Type B pancreatic cell (in vitro differentiated cells): Measurements from ENCODE around the gene SAC3D1. TPM values are rescaled to one million over a fixed set of nuclear protein-coding genes. Genes with fewer than 3 reads are reported as not detected.
"Not testable (repeated sequence)": the region's sequence is repeated elsewhere in the genome, so short reads cannot be mapped to it uniquely, and the experiment has no call there.

Experiments
- DNase-seq: peaks from one replicate; pipeline ENCODE4 v3.0.0; 2021; ENCODE audit warnings: mixed read lengths; ENCODE audit not compliant: unreplicated experiment; ENCODE audit errors: extremely low spot score
- H3K27ac Mint-ChIP-seq: 2 replicates; pipeline ENCODE4 v1.8.0; 2021; ENCODE audit warnings: mild to moderate bottlenecking, mixed read lengths
- H3K27me3 Mint-ChIP-seq: 2 replicates; pipeline ENCODE4 v1.8.0; 2021; ENCODE audit warnings: mixed read lengths
- H3K36me3 Mint-ChIP-seq: 2 replicates; pipeline ENCODE4 v1.8.0; 2021; ENCODE audit warnings: mixed read lengths
- H3K4me1 Mint-ChIP-seq: one replicate; pipeline ENCODE4 v1.8.0; 2021; ENCODE audit warnings: mixed read lengths; ENCODE audit not compliant: unreplicated experiment
- H3K4me3 Mint-ChIP-seq: 2 replicates; pipeline ENCODE4 v1.8.0; 2021; ENCODE audit warnings: mild to moderate bottlenecking, mixed read lengths
- H3K9me3 Mint-ChIP-seq: 2 replicates; pipeline ENCODE4 v1.8.0; 2021; ENCODE audit warnings: mixed read lengths
- total RNA-seq: library from RNA; stranded (reverse); gene quantifications from 2 replicates; pipeline ENCODE4 v1.2.1, GENCODE V29; 2021; ENCODE audit warnings: low replicate concordance
- TF ChIP-seq, protein P1 (sequence below): fragments of 200-600 bp; sonication (generic); conservative IDR thresholded peaks from 2 replicates; pipeline ENCODE4 v1.5.0; 2021; ENCODE audit warnings: antibody characterized with exemption, mild to moderate bottlenecking

SAC3D1 gene
- total RNA-seq, 1 donor from 2014 or later, result 21.9 TPM

DNA sequence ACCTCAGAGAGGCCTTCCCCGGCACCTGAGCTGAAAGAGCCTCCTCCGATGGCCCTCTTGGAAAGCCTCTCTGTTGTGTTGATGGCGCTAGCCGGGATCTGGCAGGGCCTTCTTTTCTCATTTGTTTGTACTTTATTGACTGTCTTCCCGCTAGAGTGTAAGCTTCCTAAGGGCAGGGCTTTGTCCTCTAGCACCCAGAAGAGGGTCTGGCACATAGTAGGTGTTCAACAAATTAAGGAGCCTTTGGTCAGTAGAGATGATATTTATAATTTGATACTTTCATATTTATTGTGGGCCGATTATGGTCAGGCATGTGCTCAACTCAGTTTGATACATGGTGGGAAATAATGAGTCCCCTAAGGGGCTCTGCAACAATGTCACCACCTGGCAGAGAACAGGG is 23.1 kb upstream of the SAC3D1 start:
- peaks cover 19% of the 10 kb centered on the region for H3K36me3 Mint-ChIP-seq
- H3K27me3 Mint-ChIP-seq, result no peaks in the 10 kb centered on the region
- DNase-seq, result no peak
- H3K4me3 Mint-ChIP-seq, result no peak overlapping the region
- peaks cover 14% of the 10 kb centered on the region for H3K4me1 Mint-ChIP-seq
- H3K9me3 Mint-ChIP-seq, result no peaks in the 10 kb centered on the region
- TF ChIP-seq, protein P1, sequence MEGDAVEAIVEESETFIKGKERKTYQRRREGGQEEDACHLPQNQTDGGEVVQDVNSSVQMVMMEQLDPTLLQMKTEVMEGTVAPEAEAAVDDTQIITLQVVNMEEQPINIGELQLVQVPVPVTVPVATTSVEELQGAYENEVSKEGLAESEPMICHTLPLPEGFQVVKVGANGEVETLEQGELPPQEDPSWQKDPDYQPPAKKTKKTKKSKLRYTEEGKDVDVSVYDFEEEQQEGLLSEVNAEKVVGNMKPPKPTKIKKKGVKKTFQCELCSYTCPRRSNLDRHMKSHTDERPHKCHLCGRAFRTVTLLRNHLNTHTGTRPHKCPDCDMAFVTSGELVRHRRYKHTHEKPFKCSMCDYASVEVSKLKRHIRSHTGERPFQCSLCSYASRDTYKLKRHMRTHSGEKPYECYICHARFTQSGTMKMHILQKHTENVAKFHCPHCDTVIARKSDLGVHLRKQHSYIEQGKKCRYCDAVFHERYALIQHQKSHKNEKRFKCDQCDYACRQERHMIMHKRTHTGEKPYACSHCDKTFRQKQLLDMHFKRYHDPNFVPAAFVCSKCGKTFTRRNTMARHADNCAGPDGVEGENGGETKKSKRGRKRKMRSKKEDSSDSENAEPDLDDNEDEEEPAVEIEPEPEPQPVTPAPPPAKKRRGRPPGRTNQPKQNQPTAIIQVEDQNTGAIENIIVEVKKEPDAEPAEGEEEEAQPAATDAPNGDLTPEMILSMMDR, result no peak
- H3K27ac Mint-ChIP-seq, result no peak overlapping the region

DNA sequence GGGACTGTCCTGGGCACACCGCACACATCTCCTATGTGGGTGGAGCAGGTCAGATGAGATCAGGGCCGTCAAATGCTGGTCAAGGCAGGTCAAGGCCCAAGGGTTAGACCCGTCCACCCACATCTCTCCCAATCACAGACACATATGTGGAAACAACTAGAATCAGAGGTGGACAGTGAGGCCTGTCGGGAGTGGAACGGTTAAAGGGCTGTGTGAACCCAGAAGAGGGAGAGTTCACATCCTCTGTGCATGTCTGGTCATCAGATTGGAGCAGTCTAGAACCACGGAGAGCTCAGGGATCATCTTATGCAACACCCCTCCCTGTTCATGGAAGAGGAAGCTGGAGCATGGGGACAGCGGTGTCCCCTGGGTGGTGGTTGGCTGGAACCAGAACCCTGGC is 21.2 kb upstream of the SAC3D1 start:
- peaks cover 19% of the 10 kb centered on the region for H3K36me3 Mint-ChIP-seq
- peaks cover 8% of the 10 kb centered on the region for H3K4me1 Mint-ChIP-seq
- no peak for DNase-seq
- no peaks in the 10 kb centered on the region for H3K27me3 Mint-ChIP-seq
- no peak overlapping the region for H3K27ac Mint-ChIP-seq
- H3K9me3 Mint-ChIP-seq, result no peaks in the 10 kb centered on the region
- no peak overlapping the region for H3K4me3 Mint-ChIP-seq
- TF ChIP-seq, protein P1, result no peak

DNA sequence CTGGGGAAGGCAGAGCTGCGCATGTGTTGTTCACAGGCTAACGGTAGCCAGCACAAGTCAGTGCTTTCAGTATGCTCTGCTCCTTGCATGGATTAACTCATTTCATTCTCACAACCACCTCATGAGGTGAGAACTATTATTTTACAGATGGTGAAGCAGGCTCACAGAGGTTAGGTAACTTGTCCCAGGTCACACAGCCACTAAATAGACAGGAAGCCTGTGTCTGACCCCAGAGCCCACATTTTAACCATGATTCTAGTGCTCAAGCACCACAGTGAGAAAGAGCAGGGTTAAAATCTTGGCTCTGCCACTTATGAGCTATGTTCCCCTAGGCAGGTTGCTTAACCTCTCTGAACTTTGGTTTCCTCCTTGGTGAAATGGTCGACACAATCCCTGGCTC is 20.0 kb upstream of the SAC3D1 start:
- H3K4me1 Mint-ChIP-seq, result peaks cover 8% of the 10 kb centered on the region
- H3K36me3 Mint-ChIP-seq, result peaks cover 19% of the 10 kb centered on the region
- TF ChIP-seq, protein P1, result no peak
- no peak overlapping the region for H3K27ac Mint-ChIP-seq
- H3K4me3 Mint-ChIP-seq, result no peak overlapping the region
- H3K27me3 Mint-ChIP-seq, result no peaks in the 10 kb centered on the region
- no peaks in the 10 kb centered on the region for H3K9me3 Mint-ChIP-seq
- no peak for DNase-seq

DNA sequence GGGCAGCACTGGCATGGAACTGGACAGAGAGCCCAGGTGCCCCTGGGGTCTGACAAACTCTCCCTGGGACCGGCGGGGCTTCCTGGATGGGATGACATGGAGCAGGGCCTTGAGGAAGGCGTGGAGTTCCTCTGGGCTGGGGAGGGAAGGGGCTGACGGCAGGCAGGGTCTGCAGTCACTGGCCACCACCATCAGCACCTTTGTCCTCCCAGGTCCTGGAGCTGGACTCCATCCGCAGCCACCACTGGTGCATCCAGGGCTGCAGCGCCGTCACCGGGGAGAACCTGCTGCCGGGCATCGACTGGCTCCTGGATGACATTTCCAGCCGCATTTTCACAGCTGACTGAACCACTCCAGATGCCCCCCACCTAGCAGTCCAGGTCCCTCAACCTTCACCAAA is 19.5 kb upstream of the SAC3D1 start:
- H3K27me3 Mint-ChIP-seq, result no peaks in the 10 kb centered on the region
- TF ChIP-seq, protein P1, result no peak
- no peaks in the 10 kb centered on the region for H3K9me3 Mint-ChIP-seq
- no peak overlapping the region for H3K27ac Mint-ChIP-seq
- H3K4me1 Mint-ChIP-seq, result peaks cover 5% of the 10 kb centered on the region
- H3K36me3 Mint-ChIP-seq, result peaks cover 15% of the 10 kb centered on the region
- no peak overlapping the region for H3K4me3 Mint-ChIP-seq
- DNase-seq, result no peak

DNA sequence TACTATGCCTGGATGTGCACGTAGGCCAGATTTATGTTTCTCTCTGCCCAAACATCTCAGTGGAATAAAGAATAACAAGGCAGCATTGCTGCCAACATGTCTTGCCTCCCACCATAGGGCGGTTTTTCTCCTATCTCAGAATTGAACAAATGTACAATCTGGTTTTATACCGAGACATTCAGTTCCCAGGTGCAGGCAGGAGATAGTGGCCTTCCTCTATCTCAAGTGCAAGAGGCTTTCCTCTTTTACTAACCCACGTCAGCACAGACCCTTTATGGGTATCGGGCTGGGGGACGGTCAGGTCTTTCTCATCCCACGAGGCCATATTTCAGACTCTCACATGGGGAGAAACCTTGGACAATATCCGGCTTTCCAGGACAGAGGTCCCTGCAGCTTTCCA is 17.5 kb upstream of the SAC3D1 start:
- not testable (repeated sequence) for H3K9me3 Mint-ChIP-seq, H3K27ac Mint-ChIP-seq, DNase-seq, H3K36me3 Mint-ChIP-seq, H3K27me3 Mint-ChIP-seq, H3K4me3 Mint-ChIP-seq
- peaks cover 12% of the 10 kb centered on the region for H3K4me1 Mint-ChIP-seq

DNA sequence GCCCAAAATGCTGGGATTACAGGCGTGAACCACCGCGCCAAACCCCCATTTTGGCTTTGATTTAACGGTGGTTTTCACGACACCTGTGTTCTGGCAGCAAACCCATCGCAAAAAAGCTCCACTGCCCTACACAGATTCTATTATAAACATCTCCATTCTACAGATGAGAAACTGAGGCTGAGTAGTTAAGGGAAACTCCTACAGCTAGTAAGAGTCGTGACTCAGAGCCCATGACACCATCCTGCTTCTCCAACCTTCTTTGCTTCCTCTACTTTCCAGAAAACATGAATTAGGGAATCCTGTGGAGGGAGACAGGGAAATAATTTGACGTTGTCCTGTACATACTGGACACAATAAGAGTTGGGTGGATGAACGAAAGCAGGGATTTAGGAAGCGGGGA is 14.2 kb upstream of the SAC3D1 start:
- Mint-ChIP-seq H3K4me3 (peak overlapping the region; percentile 91), H3K27ac (peak overlapping the region; percentile 85), H3K27me3 (no peaks in the 10 kb centered on the region), H3K4me1 (peaks cover 12% of the 10 kb centered on the region), H3K9me3 (no peaks in the 10 kb centered on the region), H3K36me3 (peaks cover 5% of the 10 kb centered on the region)
- DNase-seq, result no peak
- TF ChIP-seq, protein P1, result no peak
